HEK293 (cell line): ENCODE measurements around the gene HIBCH.

Experiments used
- CTCF ChIA-PET: fragments of 350-600 bp; formaldehyde crosslinking; extraction: SDS; loops from one replicate; lab custom pipeline; 2021; ENCODE audit warnings: antibody characterized with exemption; lab: Yijun Ruan, JAX
- POLR2A ChIA-PET: fragments of 300-600 bp; formaldehyde crosslinking; extraction: SDS; loops from one replicate; lab custom pipeline; 2020; ENCODE audit warnings: antibody characterized with exemption, inconsistent platforms; lab: Yijun Ruan, JAX
- H3K27ac ChIP-seq: fragments of 200-500 bp; sonication (Bioruptor generic); 2 replicates; pipeline ENCODE4 v1.5.1; 2014; ENCODE audit warnings: low read depth, low read length, control low read depth, inconsistent platforms; ENCODE audit errors: extremely low read depth
- H3K36me3 ChIP-seq, 2 experiments: fragments of 200-500 bp in 1 of 2; sonication (Bioruptor generic) in 1 of 2; 1 replicate in 1 of 2; 2 replicates in 1 of 2; pipeline ENCODE4 v1.5.1; 2014 to 2017; ENCODE audit warnings: inconsistent platforms in 2 of 2, low read length in 2 of 2; ENCODE audit not compliant: control insufficient read depth in 2 of 2, insufficient read depth in 1 of 2
- H3K4me1 ChIP-seq: fragments of 200-500 bp; sonication (Bioruptor generic); 2 replicates; pipeline ENCODE4 v1.5.1; 2014; ENCODE audit warnings: mild to moderate bottlenecking, low read length, inconsistent platforms; ENCODE audit not compliant: control insufficient read depth, insufficient read depth
- H3K4me3 ChIP-seq: 2 replicates; pipeline ENCODE4 v1.5.1; 2011; ENCODE audit warnings: low read depth, mild to moderate bottlenecking, control low read depth, low read length, moderate library complexity
- H3K9me3 ChIP-seq: fragments of 200-500 bp; sonication (Bioruptor generic); 2 replicates; pipeline ENCODE4 v1.5.1; 2014; ENCODE audit warnings: low read depth, low read length, inconsistent platforms; ENCODE audit not compliant: control insufficient read depth, insufficient read depth
- BCL11A ChIP-seq: fragments of 450-650 bp; formaldehyde crosslinking; IDR thresholded peaks from 2 replicates; pipeline ENCODE4 v1.5.1; 2016; ENCODE audit warnings: low read depth, missing biosample characterization, missing genetic modification characterization
- FEZF1 ChIP-seq: fragments of 450-650 bp; formaldehyde crosslinking; IDR thresholded peaks from 2 replicates; pipeline ENCODE4 v1.5.1; 2016; ENCODE audit warnings: missing biosample characterization, missing genetic modification characterization
- MYNN ChIP-seq: fragments of 450-650 bp; formaldehyde crosslinking; IDR thresholded peaks from 2 replicates; pipeline ENCODE4 v1.5.1; 2016; ENCODE audit warnings: missing biosample characterization, missing genetic modification characterization, borderline replicate concordance
- ZNF138 ChIP-seq: fragments of 450-650 bp; formaldehyde crosslinking; IDR thresholded peaks from 2 replicates; pipeline ENCODE4 v1.5.1; 2016; ENCODE audit warnings: missing biosample characterization, missing genetic modification characterization, borderline replicate concordance
- ZNF146 ChIP-seq: fragments of 450-650 bp; formaldehyde crosslinking; IDR thresholded peaks from 2 replicates; pipeline ENCODE4 v1.5.1; 2016; ENCODE audit warnings: missing biosample characterization, missing genetic modification characterization
- ZNF174 ChIP-seq: fragments of 450-650 bp; formaldehyde crosslinking; IDR thresholded peaks from 2 replicates; pipeline ENCODE4 v1.5.0; 2017; ENCODE audit warnings: missing biosample characterization, mild to moderate bottlenecking, missing genetic modification characterization
- ZNF202 ChIP-seq: fragments of 450-650 bp; formaldehyde crosslinking; IDR thresholded peaks from 2 replicates; pipeline ENCODE4 v1.5.1; 2016; ENCODE audit warnings: missing biosample characterization, missing genetic modification characterization, borderline replicate concordance
- ZNF292 ChIP-seq: fragments of 450-650 bp; formaldehyde crosslinking; IDR thresholded peaks from 2 replicates; pipeline ENCODE4 v1.5.1; 2016; ENCODE audit warnings: low read depth, missing biosample characterization, missing genetic modification characterization, borderline replicate concordance
- ZNF391 ChIP-seq: fragments of 450-650 bp; formaldehyde crosslinking; IDR thresholded peaks from 2 replicates; pipeline ENCODE4 v1.5.1; 2016; ENCODE audit warnings: low read depth, missing biosample characterization, missing genetic modification characterization, borderline replicate concordance
- ZNF654 ChIP-seq: fragments of 450-650 bp; formaldehyde crosslinking; IDR thresholded peaks from 2 replicates; pipeline ENCODE4 v1.5.1; 2016; ENCODE audit warnings: low read depth, missing biosample characterization, missing genetic modification characterization
- ZNF664 ChIP-seq: fragments of 450-650 bp; formaldehyde crosslinking; IDR thresholded peaks from 2 replicates; pipeline ENCODE4 v1.5.1; 2016; ENCODE audit warnings: missing biosample characterization, missing genetic modification characterization
- TF ChIP-seq, protein P1 (sequence below): fragments of 450-650 bp; formaldehyde crosslinking; IDR thresholded peaks from 2 replicates; pipeline ENCODE4 v1.5.1; 2016; ENCODE audit warnings: missing biosample characterization, missing genetic modification characterization
- TF ChIP-seq, protein P2 (sequence below): fragments of 450-650 bp; formaldehyde crosslinking; IDR thresholded peaks from 2 replicates; pipeline ENCODE4 v1.5.1; 2016; ENCODE audit warnings: missing biosample characterization, missing genetic modification characterization
- TF ChIP-seq, protein P3 (sequence below): fragments of 450-650 bp; formaldehyde crosslinking; IDR thresholded peaks from 2 replicates; pipeline ENCODE4 v1.5.1; 2016; ENCODE audit warnings: missing biosample characterization, missing genetic modification characterization
- TF ChIP-seq, protein P4 (sequence below): fragments of 450-650 bp; formaldehyde crosslinking; IDR thresholded peaks from 2 replicates; pipeline ENCODE4 v1.5.1; 2016; ENCODE audit warnings: missing biosample characterization, missing genetic modification characterization
- TF ChIP-seq, protein P5 (sequence below): fragments of 450-650 bp; formaldehyde crosslinking; IDR thresholded peaks from 2 replicates; pipeline ENCODE4 v1.5.1; 2016; ENCODE audit warnings: missing biosample characterization, missing genetic modification characterization
- TF ChIP-seq, protein P6 (sequence below): fragments of 450-650 bp; formaldehyde crosslinking; IDR thresholded peaks from 2 replicates; pipeline ENCODE4 v1.5.1; 2016; ENCODE audit warnings: missing biosample characterization, missing genetic modification characterization
- TF ChIP-seq, protein P7 (sequence below): fragments of 450-650 bp; formaldehyde crosslinking; IDR thresholded peaks from 2 replicates; pipeline ENCODE4 v1.5.1; 2016; ENCODE audit warnings: missing biosample characterization, missing genetic modification characterization
- TF ChIP-seq, protein P8 (sequence below): fragments of 450-650 bp; formaldehyde crosslinking; IDR thresholded peaks from 2 replicates; pipeline ENCODE4 v1.5.1; 2016; ENCODE audit warnings: missing biosample characterization, missing genetic modification characterization, borderline replicate concordance

The HIBCH gene

DNA sequence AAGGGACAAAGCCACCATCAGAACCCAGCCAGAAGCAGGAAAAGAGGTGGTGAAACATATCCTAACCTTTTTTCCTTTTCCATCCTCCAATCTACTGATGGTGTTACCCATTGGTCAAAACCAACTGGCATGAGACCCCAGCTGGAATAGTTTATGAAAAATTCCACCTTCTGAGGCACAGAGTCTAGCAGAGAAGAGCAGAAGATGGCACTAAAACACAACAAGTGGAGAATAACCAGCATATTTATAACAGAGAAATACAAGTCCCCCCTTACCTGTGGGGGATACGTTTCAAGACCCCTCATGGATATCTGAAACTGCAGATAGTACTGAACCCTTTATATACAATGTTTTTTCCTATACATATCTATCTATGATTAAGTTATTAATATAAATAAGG is 18.8 kb upstream of the HIBCH start:
- TF ChIP-seq, protein P1, sequence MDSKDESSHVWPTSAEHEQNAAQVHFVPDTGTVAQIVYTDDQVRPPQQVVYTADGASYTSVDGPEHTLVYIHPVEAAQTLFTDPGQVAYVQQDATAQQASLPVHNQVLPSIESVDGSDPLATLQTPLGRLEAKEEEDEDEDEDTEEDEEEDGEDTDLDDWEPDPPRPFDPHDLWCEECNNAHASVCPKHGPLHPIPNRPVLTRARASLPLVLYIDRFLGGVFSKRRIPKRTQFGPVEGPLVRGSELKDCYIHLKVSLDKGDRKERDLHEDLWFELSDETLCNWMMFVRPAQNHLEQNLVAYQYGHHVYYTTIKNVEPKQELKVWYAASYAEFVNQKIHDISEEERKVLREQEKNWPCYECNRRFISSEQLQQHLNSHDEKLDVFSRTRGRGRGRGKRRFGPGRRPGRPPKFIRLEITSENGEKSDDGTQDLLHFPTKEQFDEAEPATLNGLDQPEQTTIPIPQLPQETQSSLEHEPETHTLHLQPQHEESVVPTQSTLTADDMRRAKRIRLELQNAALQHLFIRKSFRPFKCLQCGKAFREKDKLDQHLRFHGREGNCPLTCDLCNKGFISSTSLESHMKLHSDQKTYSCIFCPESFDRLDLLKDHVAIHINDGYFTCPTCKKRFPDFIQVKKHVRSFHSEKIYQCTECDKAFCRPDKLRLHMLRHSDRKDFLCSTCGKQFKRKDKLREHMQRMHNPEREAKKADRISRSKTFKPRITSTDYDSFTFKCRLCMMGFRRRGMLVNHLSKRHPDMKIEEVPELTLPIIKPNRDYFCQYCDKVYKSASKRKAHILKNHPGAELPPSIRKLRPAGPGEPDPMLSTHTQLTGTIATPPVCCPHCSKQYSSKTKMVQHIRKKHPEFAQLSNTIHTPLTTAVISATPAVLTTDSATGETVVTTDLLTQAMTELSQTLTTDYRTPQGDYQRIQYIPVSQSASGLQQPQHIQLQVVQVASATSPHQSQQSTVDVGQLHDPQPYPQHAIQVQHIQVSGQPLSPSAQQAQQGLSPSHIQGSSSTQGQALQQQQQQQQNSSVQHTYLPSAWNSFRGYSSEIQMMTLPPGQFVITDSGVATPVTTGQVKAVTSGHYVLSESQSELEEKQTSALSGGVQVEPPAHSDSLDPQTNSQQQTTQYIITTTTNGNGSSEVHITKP (tag by site-specific recombination): peak; percentile 18; the same call in 1 of the 2 replicates
- TF ChIP-seq, protein P2, sequence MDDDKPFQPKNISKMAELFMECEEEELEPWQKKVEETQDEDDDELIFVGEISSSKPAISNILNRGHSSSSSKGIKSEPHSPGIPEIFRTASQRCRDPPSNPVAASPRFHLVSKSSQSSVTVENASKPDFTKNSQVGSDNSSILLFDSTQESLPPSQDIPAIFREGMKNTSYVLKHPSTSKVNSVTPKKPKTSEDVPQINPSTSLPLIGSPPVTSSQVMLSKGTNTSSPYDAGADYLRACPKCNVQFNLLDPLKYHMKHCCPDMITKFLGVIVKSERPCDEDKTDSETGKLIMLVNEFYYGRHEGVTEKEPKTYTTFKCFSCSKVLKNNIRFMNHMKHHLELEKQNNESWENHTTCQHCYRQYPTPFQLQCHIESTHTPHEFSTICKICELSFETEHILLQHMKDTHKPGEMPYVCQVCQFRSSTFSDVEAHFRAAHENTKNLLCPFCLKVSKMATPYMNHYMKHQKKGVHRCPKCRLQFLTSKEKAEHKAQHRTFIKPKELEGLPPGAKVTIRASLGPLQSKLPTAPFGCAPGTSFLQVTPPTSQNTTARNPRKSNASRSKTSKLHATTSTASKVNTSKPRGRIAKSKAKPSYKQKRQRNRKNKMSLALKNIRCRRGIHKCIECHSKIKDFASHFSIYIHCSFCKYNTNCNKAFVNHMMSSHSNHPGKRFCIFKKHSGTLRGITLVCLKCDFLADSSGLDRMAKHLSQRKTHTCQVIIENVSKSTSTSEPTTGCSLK (tag by site-specific recombination): no peak
- TF ChIP-seq, protein P3, sequence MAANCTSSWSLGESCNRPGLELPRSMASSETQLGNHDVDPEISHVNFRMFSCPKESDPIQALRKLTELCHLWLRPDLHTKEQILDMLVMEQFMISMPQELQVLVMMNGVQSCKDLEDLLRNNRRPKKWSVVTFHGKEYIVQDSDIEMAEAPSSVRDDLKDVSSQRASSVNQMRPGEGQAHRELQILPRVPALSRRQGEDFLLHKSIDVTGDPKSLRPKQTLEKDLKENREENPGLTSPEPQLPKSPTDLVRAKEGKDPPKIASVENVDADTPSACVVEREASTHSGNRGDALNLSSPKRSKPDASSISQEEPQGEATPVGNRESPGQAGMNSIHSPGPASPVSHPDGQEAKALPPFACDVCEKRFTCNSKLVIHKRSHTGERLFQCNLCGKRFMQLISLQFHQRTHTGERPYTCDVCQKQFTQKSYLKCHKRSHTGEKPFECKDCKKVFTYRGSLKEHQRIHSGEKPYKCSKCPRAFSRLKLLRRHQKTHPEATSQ (tag by site-specific recombination): no peak
- TF ChIP-seq ZNF391 (tag by site-specific recombination) (no peak), BCL11A (tag by site-specific recombination) (no peak), MYNN (tag by site-specific recombination) (no peak), ZNF654 (tag by site-specific recombination) (0 out of 2 replicates have a peak, but pooled peaks have one; percentile 9)
- TF ChIP-seq, protein P4, sequence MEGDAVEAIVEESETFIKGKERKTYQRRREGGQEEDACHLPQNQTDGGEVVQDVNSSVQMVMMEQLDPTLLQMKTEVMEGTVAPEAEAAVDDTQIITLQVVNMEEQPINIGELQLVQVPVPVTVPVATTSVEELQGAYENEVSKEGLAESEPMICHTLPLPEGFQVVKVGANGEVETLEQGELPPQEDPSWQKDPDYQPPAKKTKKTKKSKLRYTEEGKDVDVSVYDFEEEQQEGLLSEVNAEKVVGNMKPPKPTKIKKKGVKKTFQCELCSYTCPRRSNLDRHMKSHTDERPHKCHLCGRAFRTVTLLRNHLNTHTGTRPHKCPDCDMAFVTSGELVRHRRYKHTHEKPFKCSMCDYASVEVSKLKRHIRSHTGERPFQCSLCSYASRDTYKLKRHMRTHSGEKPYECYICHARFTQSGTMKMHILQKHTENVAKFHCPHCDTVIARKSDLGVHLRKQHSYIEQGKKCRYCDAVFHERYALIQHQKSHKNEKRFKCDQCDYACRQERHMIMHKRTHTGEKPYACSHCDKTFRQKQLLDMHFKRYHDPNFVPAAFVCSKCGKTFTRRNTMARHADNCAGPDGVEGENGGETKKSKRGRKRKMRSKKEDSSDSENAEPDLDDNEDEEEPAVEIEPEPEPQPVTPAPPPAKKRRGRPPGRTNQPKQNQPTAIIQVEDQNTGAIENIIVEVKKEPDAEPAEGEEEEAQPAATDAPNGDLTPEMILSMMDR (tag by site-specific recombination): peak; percentile 13; the same call in 1 of the 2 replicates
- 0 out of 2 replicates have a peak, but pooled peaks cover 2% of the 10 kb centered on the region for H3K4me1 ChIP-seq
- CTCF ChIA-PET: interaction anchor here (0.6 to 0.9 kb wide), 2 partner anchors 18 to 497 kb away, joined by 3 to 4 read pairs; partner anchors contain the start of gene HIBCH
- POLR2A ChIA-PET: no interaction called here
- no peak overlapping the region for H3K4me3 ChIP-seq
- H3K9me3 ChIP-seq: no peaks in the 10 kb centered on the region
- no peak overlapping the region for H3K27ac ChIP-seq
- no peaks in the 10 kb centered on the region for H3K36me3 ChIP-seq

DNA sequence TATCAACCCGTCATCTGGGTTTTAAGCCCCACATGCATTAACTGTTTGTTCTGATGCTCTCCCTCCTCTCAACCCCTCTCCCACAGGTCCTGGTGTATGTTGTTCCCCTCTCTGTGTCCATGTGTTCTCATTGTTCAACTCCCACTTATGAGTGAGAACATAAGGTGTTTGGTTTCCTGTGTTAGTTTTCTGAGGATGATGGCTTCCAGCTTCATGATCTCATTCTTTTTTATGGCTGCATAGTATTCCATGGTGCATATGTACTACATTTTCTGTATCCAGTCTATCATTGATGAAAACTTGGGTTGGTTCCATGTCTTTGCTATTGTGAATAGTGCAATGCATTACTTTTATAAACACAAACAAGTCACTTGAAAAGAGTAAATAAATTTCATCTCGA is 16.8 kb upstream of the HIBCH start:
- Histone ChIP-seq H3K4me1 (0 out of 2 replicates have a peak, but pooled peaks cover under 1% of the 10 kb centered on the region), H3K4me3 (no peak overlapping the region), H3K36me3 (no peaks in the 10 kb centered on the region), H3K27ac (no peak overlapping the region), H3K9me3 (no peaks in the 10 kb centered on the region)
- ChIA-PET CTCF (no interaction called here), POLR2A (no interaction called here)
- TF ChIP-seq ZNF146 (tag by site-specific recombination): peak; percentile 87
- TF ChIP-seq, protein P5, sequence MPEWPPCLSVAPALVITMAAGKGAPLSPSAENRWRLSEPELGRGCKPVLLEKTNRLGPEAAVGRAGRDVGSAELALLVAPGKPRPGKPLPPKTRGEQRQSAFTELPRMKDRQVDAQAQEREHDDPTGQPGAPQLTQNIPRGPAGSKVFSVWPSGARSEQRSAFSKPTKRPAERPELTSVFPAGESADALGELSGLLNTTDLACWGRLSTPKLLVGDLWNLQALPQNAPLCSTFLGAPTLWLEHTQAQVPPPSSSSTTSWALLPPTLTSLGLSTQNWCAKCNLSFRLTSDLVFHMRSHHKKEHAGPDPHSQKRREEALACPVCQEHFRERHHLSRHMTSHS (tag by site-specific recombination): no peak
- no peak for TF ChIP-seq ZNF202
- TF ChIP-seq, protein P6, sequence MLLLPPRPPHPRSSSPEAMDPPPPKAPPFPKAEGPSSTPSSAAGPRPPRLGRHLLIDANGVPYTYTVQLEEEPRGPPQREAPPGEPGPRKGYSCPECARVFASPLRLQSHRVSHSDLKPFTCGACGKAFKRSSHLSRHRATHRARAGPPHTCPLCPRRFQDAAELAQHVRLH (tag by site-specific recombination): peak; percentile 66; the same call in 1 of the 2 replicates
- TF ChIP-seq MYNN (tag by site-specific recombination): no peak
- TF ChIP-seq ZNF664 (tag by site-specific recombination): no peak
- TF ChIP-seq ZNF292: no peak
- TF ChIP-seq, protein P7, sequence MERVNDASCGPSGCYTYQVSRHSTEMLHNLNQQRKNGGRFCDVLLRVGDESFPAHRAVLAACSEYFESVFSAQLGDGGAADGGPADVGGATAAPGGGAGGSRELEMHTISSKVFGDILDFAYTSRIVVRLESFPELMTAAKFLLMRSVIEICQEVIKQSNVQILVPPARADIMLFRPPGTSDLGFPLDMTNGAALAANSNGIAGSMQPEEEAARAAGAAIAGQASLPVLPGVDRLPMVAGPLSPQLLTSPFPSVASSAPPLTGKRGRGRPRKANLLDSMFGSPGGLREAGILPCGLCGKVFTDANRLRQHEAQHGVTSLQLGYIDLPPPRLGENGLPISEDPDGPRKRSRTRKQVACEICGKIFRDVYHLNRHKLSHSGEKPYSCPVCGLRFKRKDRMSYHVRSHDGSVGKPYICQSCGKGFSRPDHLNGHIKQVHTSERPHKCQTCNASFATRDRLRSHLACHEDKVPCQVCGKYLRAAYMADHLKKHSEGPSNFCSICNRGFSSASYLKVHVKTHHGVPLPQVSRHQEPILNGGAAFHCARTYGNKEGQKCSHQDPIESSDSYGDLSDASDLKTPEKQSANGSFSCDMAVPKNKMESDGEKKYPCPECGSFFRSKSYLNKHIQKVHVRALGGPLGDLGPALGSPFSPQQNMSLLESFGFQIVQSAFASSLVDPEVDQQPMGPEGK (tag by site-specific recombination): no peak
- TF ChIP-seq, protein P8, sequence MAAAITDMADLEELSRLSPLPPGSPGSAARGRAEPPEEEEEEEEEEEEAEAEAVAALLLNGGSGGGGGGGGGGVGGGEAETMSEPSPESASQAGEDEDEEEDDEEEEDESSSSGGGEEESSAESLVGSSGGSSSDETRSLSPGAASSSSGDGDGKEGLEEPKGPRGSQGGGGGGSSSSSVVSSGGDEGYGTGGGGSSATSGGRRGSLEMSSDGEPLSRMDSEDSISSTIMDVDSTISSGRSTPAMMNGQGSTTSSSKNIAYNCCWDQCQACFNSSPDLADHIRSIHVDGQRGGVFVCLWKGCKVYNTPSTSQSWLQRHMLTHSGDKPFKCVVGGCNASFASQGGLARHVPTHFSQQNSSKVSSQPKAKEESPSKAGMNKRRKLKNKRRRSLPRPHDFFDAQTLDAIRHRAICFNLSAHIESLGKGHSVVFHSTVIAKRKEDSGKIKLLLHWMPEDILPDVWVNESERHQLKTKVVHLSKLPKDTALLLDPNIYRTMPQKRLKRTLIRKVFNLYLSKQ (tag by site-specific recombination): no peak
- TF ChIP-seq ZNF138: no peak
- no peak for TF ChIP-seq ZNF174 (tag by site-specific recombination)
- TF ChIP-seq FEZF1 (tag by site-specific recombination): no peak
